Measurements from ENCODE around the gene MYO3B. TPM values are rescaled to one million over a fixed set of nuclear protein-coding genes. Genes with fewer than 3 reads are reported as not detected.

Gene MYO3B
- total RNA-seq, 4 donors from 2014 or later = 0.06 TPM; not detected in 3

GRCh38 chr2:170651624-170652325 lies 473.8 kb downstream of the MYO3B start:
- 58% methylated on average over 9 of the region's 9 CpGs for WGBS
- intact Hi-C loops (cut with DNase I) = no loop called here
- TF ChIP-seq EP300 (IDR thresholded peaks at IDR 0.05) (no peak), POLR2A (IDR thresholded peaks at IDR 0.05; ENCODE audit: low read depth) (no peak), POLR2AphosphoS5 (IDR thresholded peaks at IDR 0.05) (no peak), CTCF (IDR thresholded peaks at IDR 0.05) (no peak)

GRCh38 chr2:170652637-170653417 lies 474.9 kb downstream of the MYO3B start:
- Histone ChIP-seq H3K27ac (replicated peaks in 1 of 4) (no peak overlapping the region), H3K4me1 (no peaks in the 10 kb centered on the region), H3K36me3 (no peaks in the 10 kb centered on the region), H3K27me3 (no peaks in the 10 kb centered on the region), H3K4me3 (no peak overlapping the region), H3K9me3 (no peaks in the 10 kb centered on the region)
- intact Hi-C loops (cut with DNase I) = no loop called here
- TF ChIP-seq POLR2A (IDR thresholded peaks at IDR 0.05; ENCODE audit: low read depth) = no peak
- no peak for TF ChIP-seq CTCF (IDR thresholded peaks at IDR 0.05)
- TF ChIP-seq EP300 (IDR thresholded peaks at IDR 0.05) = no peak
- TF ChIP-seq POLR2AphosphoS5 (IDR thresholded peaks at IDR 0.05) = no peak
- no peak for DNase-seq (ENCODE audit: extremely low spot score)
- WGBS = 92% methylated on average over 5 of the region's 5 CpGs

More at GRCh38 chr2:170651624-170652325, 473.8 kb downstream of the MYO3B start:
- no peak overlapping the region for H3K27ac ChIP-seq (replicated peaks in 1 of 4)
- no peaks in the 10 kb centered on the region for H3K27me3 ChIP-seq
- H3K36me3 ChIP-seq = no peaks in the 10 kb centered on the region
- no peaks in the 10 kb centered on the region for H3K9me3 ChIP-seq
- no peaks in the 10 kb centered on the region for H3K4me1 ChIP-seq
- DNase-seq (ENCODE audit: extremely low spot score) = no peak
- H3K4me3 ChIP-seq = no peak overlapping the region

GRCh38 chr2:170656669-170657068 lies 478.7 kb downstream of the MYO3B start:
- no peak for DNase-seq (ENCODE audit: extremely low spot score)
- Histone ChIP-seq H3K36me3 (no peaks in the 10 kb centered on the region), H3K27ac (replicated peaks in 1 of 4) (no peak overlapping the region), H3K9me3 (no peaks in the 10 kb centered on the region), H3K27me3 (no peaks in the 10 kb centered on the region), H3K4me1 (no peaks in the 10 kb centered on the region), H3K4me3 (no peak overlapping the region)
- TF ChIP-seq CTCF (IDR thresholded peaks at IDR 0.05) (no peak), POLR2AphosphoS5 (IDR thresholded peaks at IDR 0.05) (no peak), EP300 (IDR thresholded peaks at IDR 0.05) (no peak), POLR2A (IDR thresholded peaks at IDR 0.05; ENCODE audit: low read depth) (no peak)
- WGBS = 72% methylated on average over 3 of the region's 3 CpGs
- intact Hi-C loops (cut with DNase I) = no loop called here

GRCh38 chr2:170660409-170660808 lies 482.5 kb downstream of the MYO3B start:
- no peak for DNase-seq (ENCODE audit: extremely low spot score)
- Histone ChIP-seq H3K36me3 (no peaks in the 10 kb centered on the region), H3K4me3 (no peak overlapping the region), H3K9me3 (no peaks in the 10 kb centered on the region), H3K4me1 (no peaks in the 10 kb centered on the region), H3K27ac (replicated peaks in 1 of 4) (no peak overlapping the region), H3K27me3 (no peaks in the 10 kb centered on the region)
- intact Hi-C loops (cut with DNase I) = no loop called here
- TF ChIP-seq POLR2A (IDR thresholded peaks at IDR 0.05; ENCODE audit: low read depth) (no peak), POLR2AphosphoS5 (IDR thresholded peaks at IDR 0.05) (no peak), EP300 (IDR thresholded peaks at IDR 0.05) (no peak), CTCF (IDR thresholded peaks at IDR 0.05) (no peak)
- WGBS = 17% methylated on average over 1 of the region's 1 CpG

Measured in esophagus muscularis mucosa (tissue), 4 donors.